Hepatocyte (in vitro differentiated cells): ENCODE results near the gene OTOGL.

Source experiments
- EZH2 ChIP-seq: fragments of 200-600 bp; sonication (generic); IDR thresholded peaks from 2 replicates; pipeline ENCODE4 v1.6.1; 2016; ENCODE audit warnings: antibody characterized with exemption, mild to moderate bottlenecking, borderline replicate concordance
- EZH2phosphoT487 ChIP-seq: fragments of 200-600 bp; sonication (generic); IDR thresholded peaks from one replicate; pipeline ENCODE4 v1.6.1; 2018; ENCODE audit warnings: antibody characterized with exemption, mild to moderate bottlenecking, low read depth, moderate library complexity; ENCODE audit not compliant: unreplicated experiment, severe bottlenecking
- TF ChIP-seq, protein P1 (sequence below): fragments of 200-600 bp; sonication (generic); IDR thresholded peaks from 2 replicates; pipeline ENCODE4 v1.5.1; 2016; ENCODE audit warnings: antibody characterized with exemption, mild to moderate bottlenecking; ENCODE audit not compliant: poor library complexity

DNA sequence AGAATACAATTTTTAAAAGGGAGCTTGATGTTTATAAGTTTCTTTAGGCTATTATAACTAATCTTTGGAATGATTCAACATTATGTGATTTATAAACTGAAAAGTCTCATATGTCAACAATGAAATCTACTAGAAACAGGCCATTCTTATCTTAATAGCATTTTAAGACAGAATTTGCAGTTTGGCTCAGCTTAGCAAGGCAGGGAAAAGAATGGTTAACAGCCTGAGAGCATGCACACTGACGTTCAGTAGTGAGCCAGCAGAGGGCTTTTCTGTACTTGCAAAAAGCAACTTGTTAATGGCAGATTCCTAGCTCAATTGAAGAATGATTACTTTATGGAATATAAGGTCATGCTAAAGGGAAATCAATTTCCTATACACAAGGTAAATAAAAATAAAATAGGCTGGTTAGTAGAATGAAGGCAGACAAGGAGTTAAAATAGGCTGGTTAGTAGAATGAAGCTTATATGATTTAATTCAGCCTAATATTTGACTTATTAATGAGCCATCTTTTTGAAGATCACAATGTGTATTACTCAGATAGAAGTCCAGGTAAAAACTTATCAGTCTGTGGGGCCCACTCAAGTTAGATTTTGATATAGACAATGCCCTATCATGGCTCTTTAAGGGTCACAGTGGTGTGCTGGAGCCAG, 95.9 kb downstream of the OTOGL start:
- TF ChIP-seq, protein P1, sequence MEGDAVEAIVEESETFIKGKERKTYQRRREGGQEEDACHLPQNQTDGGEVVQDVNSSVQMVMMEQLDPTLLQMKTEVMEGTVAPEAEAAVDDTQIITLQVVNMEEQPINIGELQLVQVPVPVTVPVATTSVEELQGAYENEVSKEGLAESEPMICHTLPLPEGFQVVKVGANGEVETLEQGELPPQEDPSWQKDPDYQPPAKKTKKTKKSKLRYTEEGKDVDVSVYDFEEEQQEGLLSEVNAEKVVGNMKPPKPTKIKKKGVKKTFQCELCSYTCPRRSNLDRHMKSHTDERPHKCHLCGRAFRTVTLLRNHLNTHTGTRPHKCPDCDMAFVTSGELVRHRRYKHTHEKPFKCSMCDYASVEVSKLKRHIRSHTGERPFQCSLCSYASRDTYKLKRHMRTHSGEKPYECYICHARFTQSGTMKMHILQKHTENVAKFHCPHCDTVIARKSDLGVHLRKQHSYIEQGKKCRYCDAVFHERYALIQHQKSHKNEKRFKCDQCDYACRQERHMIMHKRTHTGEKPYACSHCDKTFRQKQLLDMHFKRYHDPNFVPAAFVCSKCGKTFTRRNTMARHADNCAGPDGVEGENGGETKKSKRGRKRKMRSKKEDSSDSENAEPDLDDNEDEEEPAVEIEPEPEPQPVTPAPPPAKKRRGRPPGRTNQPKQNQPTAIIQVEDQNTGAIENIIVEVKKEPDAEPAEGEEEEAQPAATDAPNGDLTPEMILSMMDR = peak; percentile 75
- TF ChIP-seq EZH2 = no peak
- TF ChIP-seq EZH2phosphoT487 = no peak
